GM23248 (cell line): ENCODE results near the gene KDM4B. TPM values are rescaled to one million over a fixed set of nuclear protein-coding genes. Genes with fewer than 3 reads are reported as not detected.

Source experiments
- DNase-seq: peaks from one replicate; pipeline ENCODE4 v3.0.0-alpha.2; 2015
- H2AFZ ChIP-seq: fragments of 200-600 bp; sonication (generic); 2 replicates; pipeline ENCODE4 v1.6.1; 2016; ENCODE audit warnings: antibody characterized with exemption
- H3F3A ChIP-seq: fragments of 200-600 bp; sonication (generic); 2 replicates; pipeline ENCODE4 v1.6.1; 2016; ENCODE audit warnings: mild to moderate bottlenecking, antibody characterized with exemption, mixed run types; ENCODE audit not compliant: insufficient read depth
- H3K27ac ChIP-seq: fragments of 200-600 bp; sonication (generic); 2 replicates; pipeline ENCODE4 v1.5.1; 2016; ENCODE audit warnings: mild to moderate bottlenecking
- H3K27me3 ChIP-seq: fragments of 200-600 bp; sonication (generic); replicated peaks from 2 replicates; pipeline ENCODE4 v1.6.1; 2016; ENCODE audit warnings: mild to moderate bottlenecking; ENCODE audit not compliant: insufficient read depth
- H3K36me3 ChIP-seq: fragments of 200-600 bp; sonication (generic); 2 replicates; pipeline ENCODE4 v1.6.1; 2016; ENCODE audit warnings: low read depth, mild to moderate bottlenecking
- H3K4me1 ChIP-seq: fragments of 200-600 bp; sonication (generic); 2 replicates; pipeline ENCODE4 v1.6.1; 2016; ENCODE audit warnings: mild to moderate bottlenecking; ENCODE audit not compliant: insufficient read depth
- H3K4me2 ChIP-seq: fragments of 200-600 bp; sonication (generic); one replicate; pipeline ENCODE4 v1.6.1; 2016; ENCODE audit warnings: mild to moderate bottlenecking; ENCODE audit not compliant: unreplicated experiment
- H3K4me3 ChIP-seq: fragments of 200-600 bp; sonication (generic); 2 replicates; pipeline ENCODE4 v1.5.1; 2016; ENCODE audit warnings: mild to moderate bottlenecking
- H3K79me2 ChIP-seq: fragments of 200-600 bp; sonication (generic); 2 replicates; pipeline ENCODE4 v1.6.1; 2016; ENCODE audit warnings: mild to moderate bottlenecking; ENCODE audit not compliant: insufficient read depth
- H3K9ac ChIP-seq: fragments of 200-600 bp; sonication (generic); 2 replicates; pipeline ENCODE4 v1.6.1; 2016; ENCODE audit warnings: mild to moderate bottlenecking
- H3K9me2 ChIP-seq: fragments of 200-600 bp; sonication (generic); 2 replicates; pipeline ENCODE4 v1.6.1; 2016; ENCODE audit warnings: mixed run types, mild to moderate bottlenecking, moderate library complexity; ENCODE audit not compliant: insufficient read depth
- H3K9me3 ChIP-seq: fragments of 200-600 bp; sonication (generic); one replicate; pipeline ENCODE4 v1.6.1; 2017; ENCODE audit warnings: low read depth
- H4K20me1 ChIP-seq: fragments of 200-600 bp; sonication (generic); 2 replicates; pipeline ENCODE4 v1.6.0; 2016; ENCODE audit not compliant: insufficient read depth
- EZH2 ChIP-seq: fragments of 200-600 bp; sonication (generic); IDR thresholded peaks from 2 replicates; pipeline ENCODE4 v1.6.1; 2018; ENCODE audit warnings: antibody characterized with exemption, mild to moderate bottlenecking; ENCODE audit not compliant: insufficient read depth, poor library complexity, severe bottlenecking
- EZH2phosphoT487 ChIP-seq: fragments of 200-600 bp; sonication (generic); IDR thresholded peaks from 2 replicates; pipeline ENCODE4 v1.6.1; 2018; ENCODE audit warnings: antibody characterized with exemption, moderate library complexity, mild to moderate bottlenecking, low read depth; ENCODE audit not compliant: insufficient read depth
- WGBS, 2 experiments: methylation state at CpG; one replicate each; pipeline ENCODE4 v1.1.6; 2015 to 2017; ENCODE audit warnings: low lambda C conversion rate in 2 of 2, low coverage in 1 of 2; ENCODE audit errors: missing lambda C conversion rate in 2 of 2; 5-methylcytosine and 5-hydroxymethylcytosine counted together
- in situ Hi-C: fragments of 300-500 bp; cut with MboI; formaldehyde crosslinking; loops from 2 replicates; pipeline ENCODE4 v1.15.0; 2020
- polyA plus RNA-seq: library from polyadenylated mRNA; unstranded; fragments of >200 nt; fragmentation: Nextera tagmentation; extraction: Ambion mirVana; gene quantifications from 2 replicates; pipeline ENCODE4 v1.2.1, GENCODE V29; 2016
- total RNA-seq: library from RNA; depleted of rRNA; stranded (reverse); fragments of >200 nt; shearing (Covaris generic); gene quantifications from 2 replicates; pipeline ENCODE4 v1.2.3, GENCODE V29; 2014

The KDM4B gene
- total and polyA plus RNA-seq, 2 experiments from 2014 or later, result 14.8 to 28.7 TPM

DNA sequence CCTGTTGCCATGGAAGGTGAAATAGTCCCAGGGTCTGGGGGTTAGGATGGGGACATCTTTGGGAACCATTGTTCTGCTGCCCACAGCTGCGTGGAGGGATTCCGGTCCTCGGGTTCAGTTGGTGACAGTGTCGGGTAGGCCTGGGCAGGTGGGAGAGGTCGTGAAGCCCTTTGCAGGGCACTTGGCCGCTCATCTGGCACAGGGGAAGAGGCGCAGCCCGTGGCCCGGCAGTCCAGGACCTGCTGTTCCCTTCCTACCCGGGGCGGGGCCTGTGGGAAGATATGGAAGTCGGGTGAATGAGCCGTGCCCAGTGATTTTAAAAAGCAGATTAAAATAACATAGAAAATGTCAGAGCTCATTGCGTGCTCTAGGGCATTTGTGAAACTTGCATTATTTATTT is 44.8 kb downstream of the KDM4B start:
- Histone ChIP-seq H3K36me3 (peaks cover 11% of the 10 kb centered on the region; the same call in 1 of the 2 replicates), H3K4me2 (no peak overlapping the region), H3K9me2 (no peaks in the 10 kb centered on the region), H3K9ac (no peak overlapping the region), H3K79me2 (peaks cover 100% of the 10 kb centered on the region), H3K9me3 (no peaks in the 10 kb centered on the region), H2AFZ (no peak overlapping the region), H3K27me3 (no peaks in the 10 kb centered on the region), H4K20me1 (peaks cover 12% of the 10 kb centered on the region), H3F3A (peaks cover 5% of the 10 kb centered on the region; the same call in 1 of the 2 replicates), H3K4me3 (no peak overlapping the region), H3K4me1 (no peaks in the 10 kb centered on the region), H3K27ac (no peak overlapping the region)
- DNase-seq, result no peak
- WGBS, 2 experiments, result 78 to 79% methylated on average over 14 of the region's 14 CpGs
- in situ Hi-C loops, result no loop called here
- no peak for TF ChIP-seq EZH2phosphoT487
- TF ChIP-seq EZH2, result no peak

DNA sequence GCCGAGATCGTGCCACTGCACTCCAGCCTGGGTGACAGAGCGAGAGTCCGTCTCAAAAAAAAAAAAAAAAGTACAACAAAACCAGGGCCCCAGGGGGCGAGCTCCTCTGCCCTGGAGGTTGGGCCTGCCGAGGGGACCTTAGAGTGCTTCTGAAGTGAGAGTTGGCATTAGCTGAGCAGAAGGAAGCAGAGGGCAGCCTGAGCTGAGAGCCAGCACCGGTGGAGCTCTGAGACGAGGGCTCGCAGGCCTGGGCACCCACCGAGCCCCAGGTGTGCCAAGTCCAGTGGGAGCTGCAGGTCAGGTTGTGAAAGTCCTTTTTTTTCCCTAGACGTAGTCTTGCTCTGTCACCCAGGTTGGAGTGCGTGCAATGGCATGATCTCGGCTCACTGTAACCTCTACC is 46.0 kb downstream of the KDM4B start:
- Histone ChIP-seq H3K4me3 (no peak overlapping the region), H3K9ac (no peak overlapping the region), H3K27me3 (no peaks in the 10 kb centered on the region), H3K9me2 (no peaks in the 10 kb centered on the region), H3K27ac (no peak overlapping the region), H4K20me1 (peaks cover 4% of the 10 kb centered on the region; the same call in 1 of the 2 replicates), H3K9me3 (no peaks in the 10 kb centered on the region), H2AFZ (no peak overlapping the region), H3K36me3 (peaks cover 11% of the 10 kb centered on the region; the same call in 1 of the 2 replicates), H3K4me2 (no peak overlapping the region), H3K4me1 (no peaks in the 10 kb centered on the region), H3K79me2 (peaks cover 100% of the 10 kb centered on the region), H3F3A (peaks cover 5% of the 10 kb centered on the region; the same call in 1 of the 2 replicates)
- DNase-seq, result no peak
- TF ChIP-seq EZH2phosphoT487 (no peak), EZH2 (no peak)
- 90 to 91% methylated on average over 11 to 13 of the region's 13 CpGs for WGBS, 2 experiments
- in situ Hi-C loops, result no loop called here

DNA sequence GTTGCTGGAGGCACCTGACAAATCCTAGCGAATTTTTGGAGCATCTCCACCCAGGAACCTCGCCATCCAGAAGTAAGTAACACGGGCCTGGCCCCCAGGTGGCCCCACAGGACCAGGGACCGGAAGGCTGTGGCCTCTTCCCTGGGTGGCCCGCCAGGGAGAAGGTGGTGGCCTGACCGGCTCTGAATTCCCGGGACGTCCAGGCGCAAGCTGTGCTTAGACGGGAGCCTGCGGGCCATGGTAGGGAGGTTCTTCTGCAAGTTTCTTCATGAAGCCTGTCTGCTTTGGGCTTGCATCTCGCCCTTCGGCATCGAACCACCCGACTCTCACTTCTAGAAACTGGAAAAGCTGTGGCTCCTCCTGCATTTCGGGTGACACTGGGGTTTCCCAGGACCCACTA is 47.4 kb downstream of the KDM4B start:
- H3F3A ChIP-seq, result peaks cover 5% of the 10 kb centered on the region; the same call in 1 of the 2 replicates
- no peak overlapping the region for H3K9ac ChIP-seq
- H3K27me3 ChIP-seq, result no peaks in the 10 kb centered on the region
- peaks cover 3% of the 10 kb centered on the region; the same call in 1 of the 2 replicates for H4K20me1 ChIP-seq
- H3K9me3 ChIP-seq, result no peaks in the 10 kb centered on the region
- H3K79me2 ChIP-seq, result peaks cover 100% of the 10 kb centered on the region
- in situ Hi-C loops, result no loop called here
- DNase-seq, result no peak
- 91 to 92% methylated on average over 15 to 16 of the region's 16 CpGs for WGBS, 2 experiments
- TF ChIP-seq EZH2phosphoT487, result no peak
- no peak for TF ChIP-seq EZH2
- H2AFZ ChIP-seq, result no peak overlapping the region
- H3K27ac ChIP-seq, result no peak overlapping the region
- no peak overlapping the region for H3K4me2 ChIP-seq
- H3K4me3 ChIP-seq, result no peak overlapping the region
- H3K36me3 ChIP-seq, result peaks cover 11% of the 10 kb centered on the region; the same call in 1 of the 2 replicates
- H3K9me2 ChIP-seq, result no peaks in the 10 kb centered on the region
- H3K4me1 ChIP-seq, result no peaks in the 10 kb centered on the region

DNA sequence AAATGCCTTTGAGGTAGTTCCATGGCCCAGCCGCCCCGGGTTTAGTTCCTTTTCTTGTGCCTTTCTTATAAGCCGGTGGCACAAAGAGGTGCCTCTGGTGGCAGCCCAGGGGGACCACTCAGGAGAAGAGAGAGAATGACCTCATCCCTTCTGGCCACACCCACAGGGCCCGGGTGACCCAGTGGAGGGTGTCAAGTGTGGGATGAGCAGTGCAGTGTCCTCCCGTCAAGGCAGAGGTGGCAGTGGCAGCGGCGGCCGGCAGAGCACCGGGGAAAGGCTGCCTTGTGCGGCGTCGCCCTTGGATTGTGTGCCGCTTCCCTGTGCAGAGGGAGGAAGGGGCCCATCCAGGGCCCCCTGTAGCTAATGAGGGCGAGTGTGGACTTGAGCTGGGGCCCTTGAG is 47.9 kb downstream of the KDM4B start:
- no peak overlapping the region for H3K9ac ChIP-seq
- no peak overlapping the region for H3K27ac ChIP-seq
- H3K4me1 ChIP-seq, result no peaks in the 10 kb centered on the region
- no peaks in the 10 kb centered on the region for H3K9me2 ChIP-seq
- H3K27me3 ChIP-seq, result no peaks in the 10 kb centered on the region
- H3K4me3 ChIP-seq, result no peak overlapping the region
- no peak overlapping the region for H2AFZ ChIP-seq
- H3K4me2 ChIP-seq, result no peak overlapping the region
- H3F3A ChIP-seq, result peaks cover 5% of the 10 kb centered on the region; the same call in 1 of the 2 replicates
- peaks cover 100% of the 10 kb centered on the region for H3K79me2 ChIP-seq
- no peak for TF ChIP-seq EZH2
- no peak for TF ChIP-seq EZH2phosphoT487
- 86 to 88% methylated on average over 13 to 14 of the region's 14 CpGs for whole genome bisulfite sequencing, 2 experiments
- H4K20me1 ChIP-seq, result peaks cover 3% of the 10 kb centered on the region; the same call in 1 of the 2 replicates
- no peaks in the 10 kb centered on the region for H3K9me3 ChIP-seq
- in situ Hi-C loops, result no loop called here
- DNase-seq, result no peak
- H3K36me3 ChIP-seq, result peaks cover 11% of the 10 kb centered on the region; the same call in 1 of the 2 replicates
